K562 (cell line): ENCODE measurements around the gene NUP43. TPM values are rescaled to one million over a fixed set of nuclear protein-coding genes. Genes with fewer than 3 reads are reported as not detected.

Source experiments
- CCNT2 ChIP-seq: IDR thresholded peaks from 2 replicates; pipeline ENCODE4 v1.6.1; 2011; ENCODE audit warnings: borderline replicate concordance, low read depth, mild to moderate bottlenecking, moderate library complexity, mixed read lengths, low read length; ENCODE audit not compliant: insufficient read length; ENCODE audit errors: extremely low read depth
- FOXM1 ChIP-seq, 2 experiments: fragments of 450-650 bp in 1 of 2; sonication (generic) in 1 of 2; formaldehyde crosslinking in 1 of 2; IDR thresholded peaks; 2 replicates each; pipeline versions ENCODE4 v1.6.1 to v1.9.0; 2017 to 2022; ENCODE audit warnings: low read depth in 2 of 2, mild to moderate bottlenecking in 2 of 2, missing genetic modification reagents in 1 of 2, moderate library complexity in 1 of 2
- GABPA ChIP-seq: fragments of 200-800 bp; sonication (Bioruptor generic); conservative IDR thresholded peaks from 2 replicates; pipeline ENCODE4 v1.6.1; 2016; ENCODE audit warnings: low read depth, missing genetic modification characterization, missing compliant biosample characterization
- HEY1 ChIP-seq: fragments of 250-450 bp; sonication (Bioruptor Pico); IDR thresholded peaks from 2 replicates; pipeline ENCODE4 v1.5.0; 2020; ENCODE audit warnings: mild to moderate bottlenecking, moderate library complexity, borderline replicate concordance
- MCM2 ChIP-seq: fragments of 450-650 bp; IDR thresholded peaks from 2 replicates; pipeline ENCODE4 v1.6.1; 2017; ENCODE audit warnings: low read depth, mild to moderate bottlenecking
- PATZ1 ChIP-seq: fragments of 250-450 bp; sonication (Bioruptor Pico); IDR thresholded peaks from 2 replicates; pipeline ENCODE4 v1.5.0; 2020; ENCODE audit warnings: mild to moderate bottlenecking, borderline replicate concordance
- TEAD1 ChIP-seq, 2 experiments: fragments of 450-650 bp in 1 of 2; sonication (generic) in 1 of 2; formaldehyde crosslinking; IDR thresholded peaks; 2 replicates each; pipeline versions ENCODE4 v1.4.0 to v1.8.0; 2020 to 2022; ENCODE audit warnings: mild to moderate bottlenecking in 2 of 2, missing genetic modification reagents in 1 of 2
- ZBTB5 ChIP-seq: fragments of 450-650 bp; IDR thresholded peaks from 2 replicates; pipeline ENCODE4 v1.6.1; 2017; ENCODE audit warnings: antibody characterized with exemption
- ZNF121 ChIP-seq: sonication (generic); formaldehyde crosslinking; conservative IDR thresholded peaks from 2 replicates; pipeline ENCODE4 v1.8.0; 2022; ENCODE audit warnings: missing genetic modification reagents
- ZNF354B ChIP-seq: fragments of 250-450 bp; sonication (Bioruptor Pico); IDR thresholded peaks from 2 replicates; pipeline ENCODE4 v1.4.0; 2020
- ZNF740 ChIP-seq, 3 experiments: fragments of 200-800 bp in 1 of 3; sonication (Bioruptor generic) in 1 of 3; sonication (generic) in 1 of 3; formaldehyde crosslinking in 1 of 3; IDR thresholded peaks; 2 replicates each; pipeline versions ENCODE4 v1.6.1 to v1.8.0; 2016 to 2022; ENCODE audit warnings: mild to moderate bottlenecking in 2 of 3, missing compliant biosample characterization in 2 of 3, missing genetic modification characterization in 2 of 3, missing genetic modification reagents in 1 of 3
- polyA plus RNA-seq, 8 experiments: library from polyadenylated mRNA; depleted of rRNA in 4 of 8; stranded (reverse) in 5 of 8; unstranded in 3 of 8; fragments of >200 nt; fragmentation: Nextera tagmentation in 2 of 8; fragmentation: Illumina TruSeq in 1 of 8; extraction: Ambion mirVana in 2 of 8; extraction: Trizol in 1 of 8; gene quantifications; 2 replicates each; pipeline versions ENCODE4 v1.2.1 to v1.2.3, GENCODE V29; 2011 to 2014; ENCODE audit warnings: inconsistent platforms in 1 of 8, missing spikeins in 1 of 8
- total RNA-seq, 7 experiments: library from RNA; depleted of rRNA in 6 of 7; stranded (reverse); fragments of >200 nt in 6 of 7; fragmentation: Illumina TruSeq in 2 of 7; extraction: Trizol in 2 of 7; gene quantifications; 2 replicates each; pipeline versions ENCODE4 v1.2.1 to v1.2.3, GENCODE V29; 2011 to 2021; ENCODE audit warnings: low replicate concordance in 1 of 7
- TF ChIP-seq, protein P1 (sequence below): IDR thresholded peaks from 2 replicates; pipeline ENCODE4 v1.6.1; 2011; ENCODE audit not compliant: insufficient read length; ENCODE audit errors: extremely low read depth
- TF ChIP-seq, protein P2 (sequence below): fragments of 450-650 bp; IDR thresholded peaks from 2 replicates; pipeline ENCODE4 v1.6.1; 2018; ENCODE audit not compliant: partially characterized antibody
- TF ChIP-seq, protein P3 (sequence below): fragments of 250-450 bp; sonication (Bioruptor Pico); IDR thresholded peaks from 2 replicates; pipeline ENCODE4 v1.6.1; 2021; ENCODE audit warnings: mild to moderate bottlenecking

Gene NUP43
- total and polyA plus RNA-seq, 9 of the 15 experiments (the other 6 are each of a cell fraction or from before 2014, with no cell fraction given) = 28.9 to 136 (median 67.4) TPM

DNA sequence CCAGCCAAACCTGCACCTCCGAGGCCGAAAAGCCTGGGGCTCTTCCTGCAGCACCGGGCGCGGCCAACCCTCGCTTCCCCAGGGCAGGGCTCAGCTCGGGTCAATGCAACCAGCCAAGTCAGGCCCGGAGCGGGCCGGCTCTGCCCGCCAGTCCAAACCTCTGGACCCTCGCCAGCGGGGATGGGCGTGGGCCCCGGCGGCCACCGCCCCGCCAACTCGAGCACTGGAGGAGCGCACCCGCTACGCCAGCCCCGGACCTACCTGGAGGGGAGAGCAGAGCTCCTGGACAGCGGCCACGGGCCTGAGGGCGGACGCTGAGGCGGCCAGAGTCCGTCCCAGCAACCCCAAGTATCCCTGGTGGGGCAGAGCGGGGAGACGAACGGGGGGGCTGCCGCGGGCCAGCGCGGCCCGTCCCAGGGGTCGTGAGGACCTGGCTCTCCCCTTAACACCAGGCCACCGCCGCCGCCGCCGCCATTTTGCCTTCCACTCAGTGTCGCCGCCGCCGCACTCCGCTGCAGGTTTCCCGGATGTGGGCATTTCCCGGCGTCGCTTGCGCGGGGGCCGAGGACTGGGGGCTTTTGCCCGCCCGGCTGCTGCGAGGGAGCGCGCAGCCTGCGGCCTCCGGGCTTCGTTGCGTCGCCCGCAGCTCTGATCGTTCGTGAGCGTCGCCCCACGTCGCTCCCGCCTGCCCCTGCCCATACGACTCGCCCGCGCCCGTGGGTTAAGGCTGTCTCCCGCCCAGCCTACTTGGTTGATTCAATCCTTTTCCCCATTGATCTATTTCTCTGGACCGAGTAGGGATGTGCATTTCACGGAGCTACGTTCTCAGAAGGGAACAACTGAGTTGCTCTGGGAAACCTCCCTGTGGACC lies 28.5 kb downstream of the NUP43 start, which contains the start of gene LATS1 (continued):
- TF ChIP-seq CCNT2 (peak; percentile 73), HEY1 (CRISPR knock-in tag) (no peak), ZBTB5 (no peak), ZNF740 (CRISPR knock-in tag; IDR thresholded peaks at IDR 0.05) (peak; percentile 68; the same call in 1 of the 2 replicates), ZNF740 (tag; IDR thresholded peaks at IDR 0.05) (no peak; a peak in 1 of 4 replicates), PATZ1 (CRISPR knock-in tag) (no peak), ZNF121 (CRISPR knock-in tag) (0 out of 2 replicates have a peak, but pooled peaks have one; percentile 21), MCM2 (no peak), FOXM1 (IDR thresholded peaks at IDR 0.05; ENCODE audit: low read depth) (no peak), FOXM1 (CRISPR knock-in tag; IDR thresholded peaks at IDR 0.05; ENCODE audit: low read depth) (peak; percentile 91), TEAD1 (CRISPR knock-in tag; IDR thresholded peaks at IDR 0.05) (peak in 1 of 2 experiments; percentile 56; a peak in 3 of 4 replicates), GABPA (tag) (peak; percentile 95), ZNF354B (CRISPR knock-in tag) (no peak)
- TF ChIP-seq, protein P1, sequence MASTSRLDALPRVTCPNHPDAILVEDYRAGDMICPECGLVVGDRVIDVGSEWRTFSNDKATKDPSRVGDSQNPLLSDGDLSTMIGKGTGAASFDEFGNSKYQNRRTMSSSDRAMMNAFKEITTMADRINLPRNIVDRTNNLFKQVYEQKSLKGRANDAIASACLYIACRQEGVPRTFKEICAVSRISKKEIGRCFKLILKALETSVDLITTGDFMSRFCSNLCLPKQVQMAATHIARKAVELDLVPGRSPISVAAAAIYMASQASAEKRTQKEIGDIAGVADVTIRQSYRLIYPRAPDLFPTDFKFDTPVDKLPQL = no peak
- TF ChIP-seq, protein P2, sequence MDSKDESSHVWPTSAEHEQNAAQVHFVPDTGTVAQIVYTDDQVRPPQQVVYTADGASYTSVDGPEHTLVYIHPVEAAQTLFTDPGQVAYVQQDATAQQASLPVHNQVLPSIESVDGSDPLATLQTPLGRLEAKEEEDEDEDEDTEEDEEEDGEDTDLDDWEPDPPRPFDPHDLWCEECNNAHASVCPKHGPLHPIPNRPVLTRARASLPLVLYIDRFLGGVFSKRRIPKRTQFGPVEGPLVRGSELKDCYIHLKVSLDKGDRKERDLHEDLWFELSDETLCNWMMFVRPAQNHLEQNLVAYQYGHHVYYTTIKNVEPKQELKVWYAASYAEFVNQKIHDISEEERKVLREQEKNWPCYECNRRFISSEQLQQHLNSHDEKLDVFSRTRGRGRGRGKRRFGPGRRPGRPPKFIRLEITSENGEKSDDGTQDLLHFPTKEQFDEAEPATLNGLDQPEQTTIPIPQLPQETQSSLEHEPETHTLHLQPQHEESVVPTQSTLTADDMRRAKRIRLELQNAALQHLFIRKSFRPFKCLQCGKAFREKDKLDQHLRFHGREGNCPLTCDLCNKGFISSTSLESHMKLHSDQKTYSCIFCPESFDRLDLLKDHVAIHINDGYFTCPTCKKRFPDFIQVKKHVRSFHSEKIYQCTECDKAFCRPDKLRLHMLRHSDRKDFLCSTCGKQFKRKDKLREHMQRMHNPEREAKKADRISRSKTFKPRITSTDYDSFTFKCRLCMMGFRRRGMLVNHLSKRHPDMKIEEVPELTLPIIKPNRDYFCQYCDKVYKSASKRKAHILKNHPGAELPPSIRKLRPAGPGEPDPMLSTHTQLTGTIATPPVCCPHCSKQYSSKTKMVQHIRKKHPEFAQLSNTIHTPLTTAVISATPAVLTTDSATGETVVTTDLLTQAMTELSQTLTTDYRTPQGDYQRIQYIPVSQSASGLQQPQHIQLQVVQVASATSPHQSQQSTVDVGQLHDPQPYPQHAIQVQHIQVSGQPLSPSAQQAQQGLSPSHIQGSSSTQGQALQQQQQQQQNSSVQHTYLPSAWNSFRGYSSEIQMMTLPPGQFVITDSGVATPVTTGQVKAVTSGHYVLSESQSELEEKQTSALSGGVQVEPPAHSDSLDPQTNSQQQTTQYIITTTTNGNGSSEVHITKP = peak; percentile 50
- TF ChIP-seq, protein P3, sequence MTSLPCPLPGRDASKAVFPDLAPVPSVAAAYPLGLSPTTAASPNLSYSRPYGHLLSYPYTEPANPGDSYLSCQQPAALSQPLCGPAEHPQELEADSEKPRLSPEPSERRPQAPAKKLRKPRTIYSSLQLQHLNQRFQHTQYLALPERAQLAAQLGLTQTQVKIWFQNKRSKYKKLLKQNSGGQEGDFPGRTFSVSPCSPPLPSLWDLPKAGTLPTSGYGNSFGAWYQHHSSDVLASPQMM (CRISPR knock-in tag) = no peak
